Measurements from ENCODE around the gene USP3.

DNA sequence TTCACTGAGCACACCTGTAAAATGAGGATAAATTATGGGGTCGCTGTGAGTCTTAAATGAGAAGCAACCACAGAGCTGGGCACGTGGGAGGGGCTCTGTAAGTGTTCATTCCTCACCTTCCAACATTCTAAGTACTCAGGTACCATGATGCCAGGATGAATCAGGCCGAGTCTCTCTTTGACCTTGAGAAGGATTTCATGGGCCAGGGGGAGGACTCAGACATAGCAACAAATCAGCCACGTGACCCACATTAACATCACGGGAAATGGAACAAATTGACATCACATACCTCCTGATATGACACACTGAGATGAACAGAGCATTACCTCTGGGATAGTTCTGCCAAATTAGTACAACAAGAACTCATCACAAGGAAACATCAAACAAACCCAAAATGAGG, 35.2 kb upstream of the USP3 start:
- TF ChIP-seq CTCF (IDR thresholded peaks at IDR 0.05) (no peak), POLR2A (IDR thresholded peaks at IDR 0.05; ENCODE audit: low read depth) (no peak)

Data from esophagus muscularis mucosa (tissue), 3 donors.